ENCODE data around the gene KDM8. TPM values are rescaled to one million over a fixed set of nuclear protein-coding genes. Genes with fewer than 3 reads are reported as not detected.

The KDM8 gene
- total RNA-seq, 1 experiment from 2014 or later: 15.5 TPM

GRCh38 chr16:27169511-27170071 is 33.7 kb upstream of the KDM8 start:
- H3K14ac ChIP-seq (ENCODE audit: insufficient read depth, low read length): no peak overlapping the region
- no peak overlapping the region for H3K18ac ChIP-seq (ENCODE audit: insufficient read length, low read depth, low read length)
- H4K5ac ChIP-seq (ENCODE audit: insufficient read length, low read depth, low read length): no peak overlapping the region
- H4K8ac ChIP-seq (replicated peaks; ENCODE audit: insufficient read length, low read depth, low read length): no peak overlapping the region
- H3K9ac ChIP-seq (ENCODE audit: extremely low read depth, insufficient read length, low read length): no peak overlapping the region
- no peak overlapping the region for H2BK20ac ChIP-seq (ENCODE audit: low read depth, low read length, poor library complexity, severe bottlenecking)
- Mint-ChIP-seq H3K9me3 (peaks cover 2 to 10% of the 10 kb centered on the region in 2 experiments; a peak in 3 of 5 replicates), H3K36me3 (ENCODE audit: insufficient read depth in 1 of 3, low read depth in 3 of 3) (no peaks in the 10 kb centered on the region), H3K27ac (peak overlapping the region in 1 of 3 experiments; percentile 52; a peak in 1 of 7 replicates), H3K4me1 (no peaks in the 10 kb centered on the region), H3K4me3 (no peak overlapping the region), H3K27me3 (ENCODE audit: low read depth) (no peaks in the 10 kb centered on the region; the same call in 1 of the 2 replicates)
- no peak overlapping the region for H2AFZ ChIP-seq (ENCODE audit: low read length)
- H3K23me2 ChIP-seq (ENCODE audit: insufficient read length, low read depth, low read length, poor library complexity, severe bottlenecking): no peaks in the 10 kb centered on the region
- H3K4me2 ChIP-seq (ENCODE audit: insufficient read depth, insufficient read length, low read length): no peak overlapping the region
- no peak overlapping the region for H2AK5ac ChIP-seq (ENCODE audit: insufficient read length, low read length)
- DNase-seq: peak; percentile 40
- H2BK12ac ChIP-seq (ENCODE audit: insufficient read length, low read depth, low read length): no peak overlapping the region
- H4K91ac ChIP-seq (ENCODE audit: insufficient read length, low read depth, low read length): no peak overlapping the region
- no peak overlapping the region for H3K56ac ChIP-seq (ENCODE audit: insufficient read length, low read depth, low read length)
- peak; percentile 19; the same call in 1 of the 3 replicates for TF ChIP-seq CTCF (conservative IDR thresholded peaks at IDR 0.05)
- H3K27me3 ChIP-seq (ENCODE audit: insufficient read depth, low read length): no peaks in the 10 kb centered on the region
- no peak overlapping the region for H3T11ph ChIP-seq (ENCODE audit: low read length)
- no peaks in the 10 kb centered on the region for H3K79me1 ChIP-seq (ENCODE audit: insufficient read depth, low read depth, low read length, poor library complexity, severe bottlenecking)
- no CpG with 5 or more reads among the region's 6 CpGs for WGBS (ENCODE audit: extremely low coverage, insufficient read length, low lambda C conversion rate)
- no peak overlapping the region for H2BK15ac ChIP-seq (ENCODE audit: low read depth, low read length)
- H2BK5ac ChIP-seq (ENCODE audit: insufficient read length, low read length): no peak overlapping the region
- H3K23ac ChIP-seq (ENCODE audit: insufficient read length, low read depth, low read length): no peak overlapping the region
- no peak overlapping the region for H3K4ac ChIP-seq (ENCODE audit: low read depth, low read length)
- no peak overlapping the region for H2BK120ac ChIP-seq (ENCODE audit: low read depth, low read length, poor library complexity, severe bottlenecking)
- no peaks in the 10 kb centered on the region for H3K79me2 ChIP-seq (ENCODE audit: insufficient read depth, low read length)
- no peaks in the 10 kb centered on the region for H3K4me1 ChIP-seq (ENCODE audit: insufficient read depth, low read length)
- H4K20me1 ChIP-seq (ENCODE audit: control insufficient read depth, insufficient read depth, insufficient read length): no peaks in the 10 kb centered on the region
- no peaks in the 10 kb centered on the region for H3K9me3 ChIP-seq (ENCODE audit: control insufficient read depth, low read depth, low read length)
- H3K27ac ChIP-seq (ENCODE audit: insufficient read length, low read depth, low read length): no peak overlapping the region
